GM21825 (cell line): Measurements from ENCODE around the gene CACNA2D4.
A peak's percentile ranks its signal among the peaks of the same experiment; 100 is the strongest.

Source experiments
- ATAC-seq: cut with Tn5 transposase; IDR thresholded peaks from one replicate; pipeline ENCODE4 v1.9.1; 2021; ENCODE audit warnings: mild to moderate bottlenecking, moderate library complexity; ENCODE audit not compliant: unreplicated experiment

CACNA2D4 gene

GRCh38 chr12:1935242-1935641 lies 16.8 kb upstream of the CACNA2D4 start:
- ATAC-seq, result no peak

- ATAC-seq, result no peak
These were observed 16.4 kb upstream of the CACNA2D4 start for GRCh38 chr12:1934831-1935230.

DNA sequence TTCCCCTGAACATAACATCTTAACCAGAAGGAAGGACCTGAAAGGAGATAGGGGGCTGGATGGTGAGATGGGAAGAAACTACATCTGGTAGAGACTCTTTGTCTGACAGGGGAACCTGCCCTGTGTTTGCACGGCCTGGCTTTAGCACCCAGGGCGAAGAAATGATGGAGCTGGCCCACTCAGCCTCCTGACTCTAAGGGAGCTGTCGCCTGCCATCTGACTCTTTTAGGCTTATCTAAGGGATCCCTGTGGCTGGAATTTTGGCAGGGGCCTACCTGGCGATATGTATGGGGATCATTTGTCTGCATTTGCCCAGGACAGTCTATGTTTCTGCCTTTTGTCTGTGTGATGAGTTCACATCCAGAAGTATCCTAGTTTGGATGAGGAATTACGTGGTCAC lies 15.6 kb upstream of the CACNA2D4 start:
- ATAC-seq, result no peak

- ATAC-seq, result peak; percentile 66
These were observed 15.0 kb upstream of the CACNA2D4 start for GRCh38 chr12:1933342-1934051.

GRCh38 chr12:1932264-1932777 lies 13.9 kb upstream of the CACNA2D4 start:
- no peak for ATAC-seq

DNA sequence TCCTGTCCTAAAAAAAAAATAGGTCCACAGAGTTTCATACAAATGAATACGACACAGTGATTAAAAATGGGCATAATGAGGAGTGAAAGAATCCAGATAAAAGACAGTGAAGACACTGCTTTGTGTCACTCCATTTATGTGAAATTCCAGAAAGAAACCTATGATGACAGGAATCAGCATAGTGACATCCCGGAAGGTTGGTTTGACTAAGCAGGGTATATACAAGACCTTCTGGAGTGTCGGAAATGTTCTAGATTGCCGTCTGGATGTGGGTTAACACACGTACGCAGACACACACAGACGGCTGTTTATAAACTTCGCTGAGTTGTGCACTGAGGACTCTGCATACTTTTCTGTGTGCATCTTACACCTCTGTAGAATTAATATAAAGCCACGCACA lies 13.2 kb upstream of the CACNA2D4 start:
- ATAC-seq, result no peak

DNA sequence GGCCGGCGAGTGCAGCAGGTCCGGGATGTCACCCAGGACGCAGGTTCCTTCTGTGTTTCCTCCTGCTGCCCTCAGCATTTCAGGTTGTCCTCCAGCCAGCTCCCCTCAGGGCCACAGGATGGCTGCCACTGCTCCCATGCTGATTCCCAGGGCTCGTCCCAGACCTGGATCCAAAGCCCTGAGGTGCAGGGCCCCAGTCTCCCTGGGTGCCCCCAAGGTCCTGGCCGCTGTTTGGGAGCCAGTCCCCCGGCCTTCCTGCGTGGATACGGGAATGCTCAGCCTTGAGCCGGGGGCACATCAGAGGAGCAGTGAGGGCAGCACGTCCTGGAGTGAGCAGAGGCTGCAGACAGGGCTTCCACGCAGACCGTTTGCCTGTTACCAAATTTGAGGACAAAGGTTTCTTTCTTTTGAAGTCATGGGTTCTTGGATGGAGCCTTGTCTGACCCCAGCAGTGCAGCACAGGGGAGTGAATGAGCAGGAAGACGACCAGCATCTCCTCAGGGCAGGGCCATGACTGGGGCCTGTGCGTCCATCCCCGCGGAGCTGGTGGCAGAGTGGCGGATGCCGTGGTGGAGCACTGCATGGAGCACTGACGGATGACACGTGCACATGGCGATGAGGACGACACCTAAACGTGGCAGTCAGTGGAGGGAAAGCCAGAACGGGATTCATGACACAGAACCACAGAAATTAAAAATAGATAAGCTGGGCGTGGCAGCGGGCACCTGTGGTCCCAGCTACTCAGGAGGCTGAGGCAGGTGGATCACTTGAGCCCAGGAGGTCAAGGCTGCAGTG lies 12.5 kb upstream of the CACNA2D4 start:
- ATAC-seq, result no peak

DNA sequence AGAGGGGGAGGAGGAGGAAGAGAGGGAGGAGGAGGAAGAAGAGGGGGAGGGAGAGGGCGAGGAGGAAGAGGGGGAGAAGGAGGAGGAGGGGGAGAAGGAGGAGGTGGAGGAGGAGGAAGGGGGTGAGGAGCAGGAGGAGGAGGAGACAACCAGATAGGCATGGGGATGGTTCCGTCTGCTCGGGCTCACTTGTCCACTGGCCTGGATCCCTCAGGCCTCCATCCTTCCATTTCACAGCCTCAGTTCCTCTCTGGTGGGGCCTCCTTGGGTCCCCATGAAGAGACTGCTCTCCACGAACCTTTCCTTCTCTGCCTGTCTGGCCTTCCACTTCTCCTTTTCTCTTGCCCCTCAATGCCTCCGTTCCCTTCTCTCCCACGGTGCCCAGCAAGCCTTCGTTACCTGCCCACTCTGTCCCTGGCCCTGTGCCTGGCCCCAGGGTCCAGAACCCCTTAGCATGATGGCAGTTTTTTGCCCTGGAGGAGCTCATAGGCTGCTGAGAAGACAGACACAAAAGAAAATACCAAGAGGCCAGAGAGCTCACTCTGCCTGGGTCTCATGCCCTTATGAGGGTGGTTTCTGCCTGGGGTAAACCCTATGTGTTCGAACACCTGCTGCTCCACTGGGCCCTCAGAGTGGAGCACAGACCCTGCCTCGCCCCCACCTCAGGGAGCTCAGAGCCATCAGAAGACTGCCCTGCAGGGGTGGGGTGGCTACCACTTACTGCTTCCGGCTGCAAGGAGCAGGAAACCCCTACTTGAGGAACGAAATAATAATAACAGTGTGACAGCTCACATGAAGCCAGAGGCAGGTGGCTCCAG lies 11.7 kb upstream of the CACNA2D4 start:
- no peak for ATAC-seq

- no peak for ATAC-seq
These were observed 11.0 kb upstream of the CACNA2D4 start for GRCh38 chr12:1929241-1929984.

DNA sequence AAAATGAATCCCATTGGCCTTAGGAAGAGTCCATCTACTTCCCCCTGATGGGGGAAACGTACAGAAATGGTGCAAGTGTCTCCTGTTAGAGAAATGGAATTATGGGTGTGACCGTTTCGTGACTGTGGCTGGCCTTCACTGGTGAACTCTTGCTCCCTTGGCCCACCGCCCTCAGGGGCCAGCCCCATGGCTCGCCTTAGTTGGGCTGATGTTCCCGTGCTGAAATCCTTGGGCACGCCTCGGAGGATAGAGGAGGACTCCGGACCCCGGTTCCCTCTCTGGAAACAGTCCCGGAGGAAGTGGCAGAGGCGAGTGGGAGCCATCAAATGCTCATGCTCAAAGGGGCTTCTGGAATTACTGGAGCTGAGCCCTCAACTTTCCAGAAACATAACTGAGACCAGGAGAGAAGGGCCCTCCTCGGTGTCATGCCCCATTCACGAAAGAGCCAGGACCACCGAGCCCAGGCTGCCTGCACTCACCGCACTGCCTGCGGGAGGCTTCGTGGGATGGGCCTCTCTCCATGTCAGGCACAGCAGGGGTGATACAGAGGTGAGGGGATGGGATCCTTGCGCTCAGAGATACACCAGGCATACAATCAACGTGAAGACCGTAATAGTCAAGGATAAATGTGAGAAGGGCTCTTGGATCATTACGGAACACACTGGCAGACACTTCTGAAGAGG lies 10.1 kb upstream of the CACNA2D4 start:
- ATAC-seq, result no peak

DNA sequence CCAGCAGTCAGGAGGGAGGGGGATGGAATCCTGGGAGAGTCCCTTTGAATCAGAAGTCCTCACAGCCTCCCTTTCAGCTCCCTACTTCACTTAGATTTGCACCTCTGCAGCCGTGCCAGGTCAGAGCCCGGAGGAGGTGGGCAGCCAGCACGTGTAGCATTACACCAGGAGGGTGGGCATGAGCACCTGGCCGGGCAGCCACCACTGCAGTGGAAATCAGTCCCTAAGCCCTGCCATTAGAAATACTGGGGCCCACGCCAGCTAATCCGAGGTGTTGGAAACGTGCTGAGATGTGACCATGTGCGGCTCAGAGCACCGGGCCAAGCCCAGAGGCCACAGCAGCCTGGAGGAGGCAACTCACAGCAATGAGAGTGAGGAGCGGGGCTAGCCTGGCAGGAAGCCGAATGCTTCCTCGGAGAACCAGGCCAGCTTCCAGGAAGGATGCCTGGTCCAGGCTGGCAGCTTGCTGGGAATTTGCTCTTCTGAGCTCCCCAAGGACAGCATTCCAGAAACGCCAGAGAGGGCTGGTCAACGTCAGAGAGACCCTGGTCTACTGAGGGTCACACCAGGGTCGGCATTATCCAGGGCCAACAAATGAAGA lies 9.4 kb upstream of the CACNA2D4 start:
- ATAC-seq, result no peak

DNA sequence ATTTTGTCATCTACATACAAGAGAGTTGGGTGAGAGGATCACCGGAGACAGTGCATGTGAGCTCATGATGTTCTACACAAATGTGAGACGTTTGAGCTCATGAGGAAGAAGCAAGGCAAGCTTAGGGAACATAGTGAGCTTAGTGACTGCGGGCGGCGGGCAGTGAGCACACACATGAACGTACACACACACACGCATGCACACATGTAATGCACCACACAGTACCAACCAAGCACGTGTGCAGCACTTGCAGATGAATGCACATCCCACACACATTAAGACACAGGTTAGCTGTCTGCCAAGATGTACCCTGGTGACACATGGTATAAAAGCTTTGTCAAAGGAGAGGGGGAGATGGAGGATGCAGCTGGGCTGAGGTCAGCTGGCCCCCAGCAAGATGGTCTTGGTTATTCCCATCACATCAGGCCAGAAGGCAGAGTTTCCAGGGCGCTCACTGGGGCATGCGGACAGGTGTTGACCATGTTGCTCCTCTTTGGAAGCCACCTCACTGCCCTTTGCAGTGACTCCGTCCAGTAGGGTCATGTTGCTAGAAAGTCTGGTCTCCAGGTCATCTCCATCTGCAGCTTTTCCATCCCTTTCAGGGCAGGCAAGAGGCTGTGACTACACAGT lies 8.7 kb upstream of the CACNA2D4 start:
- no peak for ATAC-seq

DNA sequence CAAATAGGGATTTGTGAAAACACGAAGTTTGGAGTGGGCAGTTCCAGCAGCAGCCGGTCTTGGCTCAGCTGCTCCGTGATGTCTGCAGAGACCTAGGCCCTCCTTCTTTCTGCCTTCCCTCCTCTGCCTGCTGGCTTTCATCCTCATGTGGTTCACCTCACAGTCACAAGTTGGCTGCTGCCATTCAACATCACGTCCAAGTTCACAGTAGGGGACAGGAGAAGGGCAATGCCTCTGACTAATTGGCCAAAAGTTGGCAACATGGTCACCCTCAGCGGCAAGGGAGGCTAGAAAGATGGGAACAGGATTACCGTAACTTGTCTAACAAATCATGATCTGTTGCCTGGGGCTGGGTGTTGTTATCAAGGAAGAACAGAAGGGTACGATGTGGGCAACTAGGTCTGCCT lies 7.8 kb upstream of the CACNA2D4 start:
- no peak for ATAC-seq

DNA sequence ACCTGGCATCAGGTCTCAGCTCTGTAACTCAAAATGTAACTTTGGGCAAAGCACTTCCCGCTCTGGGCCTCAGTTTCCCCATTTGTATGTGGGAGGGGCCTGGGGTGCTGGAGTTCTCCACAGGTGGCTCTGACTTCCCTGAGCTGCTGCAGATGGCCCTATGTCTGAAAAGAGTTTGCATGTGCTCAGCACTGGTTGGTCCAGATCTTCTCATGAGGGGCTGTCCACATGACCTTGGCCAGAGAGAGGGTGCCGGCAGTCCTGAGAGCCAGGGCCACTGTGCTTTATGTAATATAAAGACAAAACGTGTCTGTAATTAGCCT lies 7.2 kb upstream of the CACNA2D4 start:
- no peak for ATAC-seq

DNA sequence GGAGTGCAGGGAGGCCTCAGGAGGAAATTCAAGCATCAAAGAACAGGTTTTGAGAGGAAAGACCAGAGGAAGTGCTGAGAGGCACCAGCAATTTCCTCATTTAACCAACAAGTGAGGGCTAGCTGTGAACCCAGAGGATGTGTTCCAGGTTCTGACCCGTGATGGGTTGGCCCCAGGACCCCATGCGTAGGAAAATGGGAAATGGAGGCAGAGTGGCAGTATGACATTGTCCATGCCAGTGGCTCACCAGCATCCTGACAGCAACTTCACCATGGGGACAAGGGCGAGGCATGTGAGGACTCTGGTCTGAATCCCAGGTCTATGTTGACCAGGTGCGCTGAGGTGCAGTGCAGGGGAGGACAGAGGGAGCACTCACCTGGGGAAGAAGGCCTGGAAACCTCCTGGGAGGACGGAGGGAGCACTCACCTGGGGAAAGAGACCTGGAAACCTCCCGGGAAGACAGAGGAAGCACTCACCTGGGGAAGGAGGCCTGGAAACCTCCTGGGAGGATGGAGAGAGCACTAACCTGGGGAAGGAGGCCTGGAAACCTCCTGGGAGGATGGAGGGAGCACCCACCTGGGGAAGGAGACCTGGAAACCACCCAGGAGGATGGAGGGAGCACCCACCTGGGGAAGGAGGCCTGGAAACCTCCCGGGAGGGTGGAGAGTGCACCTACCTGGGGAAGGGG lies 6.7 kb upstream of the CACNA2D4 start:
- ATAC-seq, result no peak

DNA sequence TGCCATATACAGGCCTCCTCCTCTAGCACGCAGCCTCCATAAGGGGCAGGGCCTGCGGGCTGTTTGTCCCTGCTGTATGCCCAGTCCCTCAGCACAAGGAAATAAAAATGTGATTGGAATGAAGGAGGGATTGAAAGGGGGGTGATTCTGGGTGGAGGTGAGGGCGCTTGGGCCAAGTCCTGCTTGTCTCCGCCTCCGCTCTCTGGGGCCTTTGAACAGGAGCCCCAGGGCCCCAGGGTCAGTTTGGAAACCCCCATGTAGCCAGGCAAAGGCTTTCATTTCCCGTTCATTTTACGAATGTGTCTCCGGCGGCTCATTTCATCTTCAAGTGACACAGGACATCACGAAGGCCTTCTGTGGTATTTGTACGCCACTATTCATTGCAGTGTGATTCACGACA lies 4.5 kb upstream of the CACNA2D4 start:
- no peak for ATAC-seq

- no peak for ATAC-seq
These were observed 3.7 kb upstream of the CACNA2D4 start for GRCh38 chr12:1922075-1922709.

- no peak for ATAC-seq
These were observed 2.5 kb upstream of the CACNA2D4 start for GRCh38 chr12:1920971-1921370.
